ENCODE results near the gene ENAH. TPM values are rescaled to one million over a fixed set of nuclear protein-coding genes. Genes with fewer than 3 reads are reported as not detected.

Gene ENAH
- polyA plus RNA-seq, 3 donors: 0.12 TPM; not detected in 2

DNA sequence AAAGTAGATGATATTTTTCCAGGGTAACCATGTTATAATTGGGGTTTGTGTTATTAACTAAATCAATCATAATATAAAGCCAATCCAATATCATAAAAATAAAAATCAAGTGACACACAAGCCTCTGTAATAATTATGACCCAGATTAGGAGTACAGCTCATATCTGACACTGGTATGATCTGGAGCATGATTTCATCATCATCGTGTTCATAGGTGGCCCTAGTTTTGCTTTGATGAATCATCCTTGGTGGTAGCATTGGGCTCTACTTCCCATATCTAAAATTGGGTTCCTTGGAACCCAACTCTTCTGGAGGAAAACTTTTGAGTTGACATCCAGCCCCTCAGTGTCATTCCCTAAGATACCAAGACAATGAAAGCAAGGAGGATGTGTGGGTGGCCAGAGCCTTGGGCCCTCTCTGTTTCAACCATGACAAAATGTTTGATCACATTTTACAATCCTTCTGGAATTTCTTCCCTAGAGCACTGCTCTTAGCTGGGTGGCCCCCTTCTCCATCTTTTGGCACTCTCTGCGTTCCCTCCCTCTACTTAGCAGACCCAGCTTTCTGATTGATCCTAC, 37.0 kb upstream of the ENAH start:
- no CpG with 5 or more reads among the region's 2 CpGs for WGBS (ENCODE audit: insufficient coverage)
- no peak overlapping the region for H3K4me3 Mint-ChIP-seq

DNA sequence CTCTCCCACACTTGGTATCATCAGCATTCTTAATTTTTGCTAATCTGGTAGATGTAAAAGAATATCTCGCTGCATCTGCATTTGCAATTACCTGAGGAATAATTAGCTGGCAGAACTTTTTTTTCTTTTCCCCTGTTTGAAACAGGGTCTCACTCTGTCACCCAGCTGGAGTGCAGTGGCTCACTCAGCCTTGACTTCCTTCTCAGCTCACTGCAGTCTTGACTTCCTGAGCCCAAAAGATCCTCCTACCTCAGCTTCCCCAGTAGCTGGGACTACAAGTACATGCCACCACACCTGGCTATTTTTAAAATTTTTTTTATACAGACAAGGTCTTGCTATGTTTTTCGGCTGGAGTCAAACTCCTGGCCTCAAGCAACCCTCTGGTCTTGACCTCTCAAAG, 35.4 kb upstream of the ENAH start:
- no peaks in the 10 kb centered on the region for H3K36me3 ChIP-seq (replicated peaks in 1 of 2; ENCODE audit: control insufficient read depth in 1 of 2, insufficient read depth in 2 of 2, low read length in 2 of 2)
- no peaks in the 10 kb centered on the region for H3K79me2 ChIP-seq (ENCODE audit: insufficient read depth, low read length)
- H3K36me3 Mint-ChIP-seq: no peaks in the 10 kb centered on the region
- H3K4me2 ChIP-seq (replicated peaks; ENCODE audit: extremely low read depth, low read length, poor library complexity, severe bottlenecking): no peak overlapping the region
- no peaks in the 10 kb centered on the region for H3K27me3 ChIP-seq (ENCODE audit: control insufficient read depth in 2 of 2, insufficient read depth in 2 of 2, low read length in 2 of 2)
- no peak overlapping the region for H3K4me3 Mint-ChIP-seq
- no peak overlapping the region for H3K9ac ChIP-seq (ENCODE audit: insufficient read depth, low read length, poor library complexity, severe bottlenecking)
- no CpG with 5 or more reads among the region's 2 CpGs for WGBS (ENCODE audit: insufficient coverage)
- H3K27ac ChIP-seq (ENCODE audit: low read depth in 1 of 2, low read length in 2 of 2): no peak overlapping the region
- H3K9me3 Mint-ChIP-seq: no peaks in the 10 kb centered on the region
- H3K4me1 Mint-ChIP-seq: peaks cover 17% of the 10 kb centered on the region
- DNase-seq: no peak
- no peak overlapping the region for H3K27ac Mint-ChIP-seq
- intact Hi-C loops (cut with micrococcal nuclease): no loop called here
- peaks cover 8 to 13% of the 10 kb centered on the region in 2 donors for H3K4me1 ChIP-seq (ENCODE audit: control insufficient read depth in 1 of 2, insufficient read depth in 2 of 2, low read length in 2 of 2)
- H4K20me1 ChIP-seq (ENCODE audit: insufficient read depth, low read length): no peaks in the 10 kb centered on the region
- H3K27me3 Mint-ChIP-seq (ENCODE audit: low read depth in 3 of 3): peaks cover 0 to 2% (median 2%) of the 10 kb centered on the region in 3 donors
- no peaks in the 10 kb centered on the region for H3K9me3 ChIP-seq (replicated peaks in 1 of 2; ENCODE audit: control insufficient read depth in 1 of 2, insufficient read depth in 1 of 2, low read length in 2 of 2)
- TF ChIP-seq, protein P1, sequence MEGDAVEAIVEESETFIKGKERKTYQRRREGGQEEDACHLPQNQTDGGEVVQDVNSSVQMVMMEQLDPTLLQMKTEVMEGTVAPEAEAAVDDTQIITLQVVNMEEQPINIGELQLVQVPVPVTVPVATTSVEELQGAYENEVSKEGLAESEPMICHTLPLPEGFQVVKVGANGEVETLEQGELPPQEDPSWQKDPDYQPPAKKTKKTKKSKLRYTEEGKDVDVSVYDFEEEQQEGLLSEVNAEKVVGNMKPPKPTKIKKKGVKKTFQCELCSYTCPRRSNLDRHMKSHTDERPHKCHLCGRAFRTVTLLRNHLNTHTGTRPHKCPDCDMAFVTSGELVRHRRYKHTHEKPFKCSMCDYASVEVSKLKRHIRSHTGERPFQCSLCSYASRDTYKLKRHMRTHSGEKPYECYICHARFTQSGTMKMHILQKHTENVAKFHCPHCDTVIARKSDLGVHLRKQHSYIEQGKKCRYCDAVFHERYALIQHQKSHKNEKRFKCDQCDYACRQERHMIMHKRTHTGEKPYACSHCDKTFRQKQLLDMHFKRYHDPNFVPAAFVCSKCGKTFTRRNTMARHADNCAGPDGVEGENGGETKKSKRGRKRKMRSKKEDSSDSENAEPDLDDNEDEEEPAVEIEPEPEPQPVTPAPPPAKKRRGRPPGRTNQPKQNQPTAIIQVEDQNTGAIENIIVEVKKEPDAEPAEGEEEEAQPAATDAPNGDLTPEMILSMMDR (IDR thresholded peaks at IDR 0.05): no peak
- no peak overlapping the region for H3K4me3 ChIP-seq (replicated peaks in 1 of 3; ENCODE audit: low read depth in 2 of 3, low read length in 3 of 3)
- H2AFZ ChIP-seq (ENCODE audit: insufficient read depth, low read depth, low read length, poor library complexity, severe bottlenecking): no peak overlapping the region

More for the DNA sequence above, 37.0 kb upstream of the ENAH start:
- no peaks in the 10 kb centered on the region for H3K9me3 ChIP-seq (replicated peaks in 1 of 2; ENCODE audit: control insufficient read depth in 1 of 2, insufficient read depth in 1 of 2, low read length in 2 of 2)
- Mint-ChIP-seq H3K9me3 (peaks cover 0 to 3% (median 0%) of the 10 kb centered on the region in 7 donors), H3K4me1 (peaks cover 17% of the 10 kb centered on the region), H3K36me3 (no peaks in the 10 kb centered on the region), H3K27ac (peak overlapping the region in 2 of 7 donors; percentile 8 to 36), H3K27me3 (ENCODE audit: low read depth in 3 of 3) (peaks cover 0 to 2% (median 0%) of the 10 kb centered on the region in 3 donors)
- H3K27ac ChIP-seq (ENCODE audit: low read depth in 1 of 2, low read length in 2 of 2): no peak overlapping the region
- no peak overlapping the region for H3K9ac ChIP-seq (ENCODE audit: insufficient read depth, low read length, poor library complexity, severe bottlenecking)
- DNase-seq: peak; percentile 6 to 44 (median 34)
- no peaks in the 10 kb centered on the region for H3K79me2 ChIP-seq (ENCODE audit: insufficient read depth, low read length)
- intact Hi-C loops (cut with micrococcal nuclease): no loop called here
- H3K27me3 ChIP-seq (ENCODE audit: control insufficient read depth in 2 of 2, insufficient read depth in 2 of 2, low read length in 2 of 2): no peaks in the 10 kb centered on the region
- TF ChIP-seq, protein P1 (IDR thresholded peaks at IDR 0.05): no peak
- H3K36me3 ChIP-seq (replicated peaks in 1 of 2; ENCODE audit: control insufficient read depth in 1 of 2, insufficient read depth in 2 of 2, low read length in 2 of 2): no peaks in the 10 kb centered on the region
- peak overlapping the region; percentile 8 for H2AFZ ChIP-seq (ENCODE audit: insufficient read depth, low read depth, low read length, poor library complexity, severe bottlenecking)
- peaks cover 8 to 13% of the 10 kb centered on the region in 2 donors for H3K4me1 ChIP-seq (ENCODE audit: control insufficient read depth in 1 of 2, insufficient read depth in 2 of 2, low read length in 2 of 2)
- no peak overlapping the region for H3K4me3 ChIP-seq (replicated peaks in 1 of 3; ENCODE audit: low read depth in 2 of 3, low read length in 3 of 3)
- no peak overlapping the region for H3K4me2 ChIP-seq (replicated peaks; ENCODE audit: extremely low read depth, low read length, poor library complexity, severe bottlenecking)
- H4K20me1 ChIP-seq (ENCODE audit: insufficient read depth, low read length): no peaks in the 10 kb centered on the region
